Cardiac fibroblast (primary cell): ENCODE measurements around the gene LIPK.

Source experiments
- DNase-seq, 2 donors: peaks; one replicate each; pipeline versions ENCODE4 v3.0.0 to v3.0.0-alpha.2; 2010; ENCODE audit warnings: low read depth in 2 of 2
- H3K4me3 ChIP-seq, 2 donors: replicated peaks in 1 of 2; 1 replicate in 1 of 2; 2 replicates in 1 of 2; pipeline ENCODE4 v1.5.1; 2011; ENCODE audit warnings: low read depth in 2 of 2, low read length in 2 of 2, mild to moderate bottlenecking in 2 of 2, moderate library complexity in 1 of 2
- CTCF ChIP-seq: IDR thresholded peaks from one replicate; pipeline ENCODE4 v1.5.1; 2011; ENCODE audit warnings: low read depth, mild to moderate bottlenecking, low read length, inconsistent platforms

LIPK gene

GRCh38 chr10:88782222-88782621 lies 76.2 kb downstream of the LIPK start:
- TF ChIP-seq CTCF: no peak
- H3K4me3 ChIP-seq: no peak overlapping the region
- no peak for DNase-seq

GRCh38 chr10:88783724-88784123 lies 77.7 kb downstream of the LIPK start:
- peak in 1 of 2 donors; percentile 15 for DNase-seq
- no peak overlapping the region for H3K4me3 ChIP-seq
- no peak for TF ChIP-seq CTCF

GRCh38 chr10:88786032-88786770 lies 80.2 kb downstream of the LIPK start:
- no peak for TF ChIP-seq CTCF
- H3K4me3 ChIP-seq: no peak overlapping the region
- no peak for DNase-seq

- no peak overlapping the region for H3K4me3 ChIP-seq
- no peak for DNase-seq
- no peak for TF ChIP-seq CTCF
These were observed 81.4 kb downstream of the LIPK start for GRCh38 chr10:88787463-88787862.

GRCh38 chr10:88788924-88789323 lies 82.9 kb downstream of the LIPK start:
- H3K4me3 ChIP-seq: no peak overlapping the region
- DNase-seq: no peak
- no peak for TF ChIP-seq CTCF

- DNase-seq: peak in 1 of 2 donors; percentile 45
- TF ChIP-seq CTCF: peak; percentile 63
- no peak overlapping the region for H3K4me3 ChIP-seq
These were observed 85.9 kb downstream of the LIPK start for GRCh38 chr10:88791924-88792323.

GRCh38 chr10:88792661-88793060 lies 86.6 kb downstream of the LIPK start:
- no peak overlapping the region for H3K4me3 ChIP-seq
- no peak for TF ChIP-seq CTCF
- DNase-seq: peak; percentile 81 to 82
